Measurements from ENCODE around the gene DCAF12.

Gene DCAF12

GRCh38 chr9:34169125-34169524, 42.6 kb upstream of the DCAF12 start:
- no peaks in the 10 kb centered on the region for H3K79me1 ChIP-seq (ENCODE audit: low read length)
- no peak overlapping the region for H2BK5ac ChIP-seq (ENCODE audit: low read depth, low read length, poor library complexity)
- H3K4me1 ChIP-seq (ENCODE audit: control insufficient read depth in 1 of 2, insufficient read depth in 2 of 2, low read length in 2 of 2): no peaks in the 10 kb centered on the region
- H3K79me2 ChIP-seq (ENCODE audit: control insufficient read depth, insufficient read depth, low read length, poor library complexity): no peaks in the 10 kb centered on the region
- H3K4me2 ChIP-seq (ENCODE audit: low read length): no peak overlapping the region
- no peak overlapping the region for H2BK12ac ChIP-seq (ENCODE audit: low read length)
- no peak overlapping the region for H2BK120ac ChIP-seq (ENCODE audit: insufficient read depth, low read length, poor library complexity)
- DNase-seq: no peak
- H3K14ac ChIP-seq (ENCODE audit: low read length): no peak overlapping the region
- no peak overlapping the region for H3K23ac ChIP-seq (ENCODE audit: low read length)
- H4K8ac ChIP-seq (ENCODE audit: low read depth, low read length): no peak overlapping the region
- H3K4me3 ChIP-seq (ENCODE audit: low read depth, low read length): no peak overlapping the region
- no peak overlapping the region for H4K91ac ChIP-seq (ENCODE audit: low read depth, low read length)
- H2AK5ac ChIP-seq (ENCODE audit: low read length): no peak overlapping the region
- H3K4ac ChIP-seq (ENCODE audit: low read depth, low read length): no peak overlapping the region
- no peak overlapping the region for H4K12ac ChIP-seq (ENCODE audit: low read depth, low read length)
- H3K27ac ChIP-seq (ENCODE audit: low read depth, low read length): no peak overlapping the region
- H3K9me3 ChIP-seq (ENCODE audit: insufficient read depth, low read depth, low read length): no peaks in the 10 kb centered on the region
- H3K36me3 ChIP-seq (ENCODE audit: control insufficient read depth in 1 of 2, insufficient read depth in 2 of 2, low read length in 2 of 2): no peaks in the 10 kb centered on the region
- no peak overlapping the region for H3K9ac ChIP-seq (ENCODE audit: low read length)
- no CpG with 5 or more reads among the region's 6 CpGs for WGBS (ENCODE audit: extremely low coverage, insufficient coverage, insufficient read length)
- no peaks in the 10 kb centered on the region for H3K27me3 ChIP-seq (ENCODE audit: insufficient read depth, low read length)
- H3K18ac ChIP-seq (ENCODE audit: low read length): no peak overlapping the region
- H2AFZ ChIP-seq (ENCODE audit: insufficient read depth, low read length, poor library complexity): no peak overlapping the region

GRCh38 chr9:34163434-34163833, 36.9 kb upstream of the DCAF12 start:
- no peaks in the 10 kb centered on the region for H3K9me3 ChIP-seq (ENCODE audit: insufficient read depth, low read depth, low read length)
- H3K36me3 ChIP-seq (ENCODE audit: control insufficient read depth in 1 of 2, insufficient read depth in 2 of 2, low read length in 2 of 2): no peaks in the 10 kb centered on the region
- no peak overlapping the region for H3K27ac ChIP-seq (ENCODE audit: low read depth, low read length)
- no peak overlapping the region for H2BK12ac ChIP-seq (ENCODE audit: low read length)
- H3K9ac ChIP-seq (ENCODE audit: low read length): no peak overlapping the region
- H3K4me2 ChIP-seq (ENCODE audit: low read length): no peak overlapping the region
- H3K4ac ChIP-seq (ENCODE audit: low read depth, low read length): no peak overlapping the region
- no peak for DNase-seq
- no peak overlapping the region for H3K23ac ChIP-seq (ENCODE audit: low read length)
- peaks cover 0 to 3% of the 10 kb centered on the region in 2 experiments for H3K4me1 ChIP-seq (ENCODE audit: control insufficient read depth in 1 of 2, insufficient read depth in 2 of 2, low read length in 2 of 2)
- H3K27me3 ChIP-seq (ENCODE audit: insufficient read depth, low read length): no peaks in the 10 kb centered on the region
- no CpG with 5 or more reads among the region's 3 CpGs for WGBS (ENCODE audit: extremely low coverage, insufficient coverage, insufficient read length)
- H4K12ac ChIP-seq (ENCODE audit: low read depth, low read length): no peak overlapping the region
- H3K79me2 ChIP-seq (ENCODE audit: control insufficient read depth, insufficient read depth, low read length, poor library complexity): no peaks in the 10 kb centered on the region
- no peak overlapping the region for H3K18ac ChIP-seq (ENCODE audit: low read length)
- H2BK5ac ChIP-seq (ENCODE audit: low read depth, low read length, poor library complexity): no peak overlapping the region
- no peak overlapping the region for H4K8ac ChIP-seq (ENCODE audit: low read depth, low read length)
- H3K79me1 ChIP-seq (ENCODE audit: low read length): peaks cover 2% of the 10 kb centered on the region
- H3K4me3 ChIP-seq (ENCODE audit: low read depth, low read length): no peak overlapping the region
- no peak overlapping the region for H3K14ac ChIP-seq (ENCODE audit: low read length)
- no peak overlapping the region for H2BK120ac ChIP-seq (ENCODE audit: insufficient read depth, low read length, poor library complexity)
- no peak overlapping the region for H4K91ac ChIP-seq (ENCODE audit: low read depth, low read length)
- no peak overlapping the region for H2AK5ac ChIP-seq (ENCODE audit: low read length)
- H2AFZ ChIP-seq (ENCODE audit: insufficient read depth, low read length, poor library complexity): no peak overlapping the region

GRCh38 chr9:34158362-34158869, 31.9 kb upstream of the DCAF12 start:
- H3K14ac ChIP-seq (ENCODE audit: low read length): no peak overlapping the region
- H4K8ac ChIP-seq (ENCODE audit: low read depth, low read length): no peak overlapping the region
- peaks cover 5% of the 10 kb centered on the region for H3K79me1 ChIP-seq (ENCODE audit: low read length)
- no peak overlapping the region for H2AFZ ChIP-seq (ENCODE audit: insufficient read depth, low read length, poor library complexity)
- H2BK5ac ChIP-seq (ENCODE audit: low read depth, low read length, poor library complexity): no peak overlapping the region
- no peak overlapping the region for H3K23ac ChIP-seq (ENCODE audit: low read length)
- H3K4ac ChIP-seq (ENCODE audit: low read depth, low read length): no peak overlapping the region
- no peak overlapping the region for H3K9ac ChIP-seq (ENCODE audit: low read length)
- H3K4me3 ChIP-seq (ENCODE audit: low read depth, low read length): no peak overlapping the region
- H2AK5ac ChIP-seq (ENCODE audit: low read length): no peak overlapping the region
- peak in 1 of 2 donors; percentile 25 for DNase-seq
- H3K4me2 ChIP-seq (ENCODE audit: low read length): no peak overlapping the region
- H3K27me3 ChIP-seq (ENCODE audit: insufficient read depth, low read length): no peaks in the 10 kb centered on the region
- peak overlapping the region; percentile 59 for H3K27ac ChIP-seq (ENCODE audit: low read depth, low read length)
- H4K91ac ChIP-seq (ENCODE audit: low read depth, low read length): no peak overlapping the region
- no peak overlapping the region for H2BK12ac ChIP-seq (ENCODE audit: low read length)
- no peaks in the 10 kb centered on the region for H3K36me3 ChIP-seq (ENCODE audit: control insufficient read depth in 1 of 2, insufficient read depth in 2 of 2, low read length in 2 of 2)
- no CpG with 5 or more reads among the region's 6 CpGs for WGBS (ENCODE audit: extremely low coverage, insufficient coverage, insufficient read length)
- H3K79me2 ChIP-seq (ENCODE audit: control insufficient read depth, insufficient read depth, low read length, poor library complexity): no peaks in the 10 kb centered on the region
- no peaks in the 10 kb centered on the region for H3K9me3 ChIP-seq (ENCODE audit: insufficient read depth, low read depth, low read length)
- H3K4me1 ChIP-seq (ENCODE audit: control insufficient read depth in 1 of 2, insufficient read depth in 2 of 2, low read length in 2 of 2): peaks cover 3 to 5% of the 10 kb centered on the region in 2 experiments
- H2BK120ac ChIP-seq (ENCODE audit: insufficient read depth, low read length, poor library complexity): no peak overlapping the region
- no peak overlapping the region for H3K18ac ChIP-seq (ENCODE audit: low read length)
- no peak overlapping the region for H4K12ac ChIP-seq (ENCODE audit: low read depth, low read length)

GRCh38 chr9:34157898-34158297, 31.4 kb upstream of the DCAF12 start:
- Histone ChIP-seq H3K79me1 (ENCODE audit: low read length) (peaks cover 5% of the 10 kb centered on the region), H3K4me2 (ENCODE audit: low read length) (no peak overlapping the region), H3K4me3 (ENCODE audit: low read depth, low read length) (no peak overlapping the region), H4K8ac (ENCODE audit: low read depth, low read length) (no peak overlapping the region), H3K9ac (ENCODE audit: low read length) (no peak overlapping the region), H3K79me2 (ENCODE audit: control insufficient read depth, insufficient read depth, low read length, poor library complexity) (no peaks in the 10 kb centered on the region), H3K4me1 (ENCODE audit: control insufficient read depth in 1 of 2, insufficient read depth in 2 of 2, low read length in 2 of 2) (peaks cover 3 to 5% of the 10 kb centered on the region in 2 experiments), H2BK12ac (ENCODE audit: low read length) (peak overlapping the region; percentile 59), H2BK120ac (ENCODE audit: insufficient read depth, low read length, poor library complexity) (peak overlapping the region; percentile 73), H3K14ac (ENCODE audit: low read length) (peak overlapping the region; percentile 32), H3K18ac (ENCODE audit: low read length) (no peak overlapping the region), H3K23ac (ENCODE audit: low read length) (no peak overlapping the region), H2AFZ (ENCODE audit: insufficient read depth, low read length, poor library complexity) (no peak overlapping the region), H2BK5ac (ENCODE audit: low read depth, low read length, poor library complexity) (peak overlapping the region; percentile 53), H3K27me3 (ENCODE audit: insufficient read depth, low read length) (no peaks in the 10 kb centered on the region), H3K27ac (ENCODE audit: low read depth, low read length) (peak overlapping the region; percentile 59), H3K4ac (ENCODE audit: low read depth, low read length) (peak overlapping the region; percentile 44), H2AK5ac (ENCODE audit: low read length) (no peak overlapping the region), H4K91ac (ENCODE audit: low read depth, low read length) (peak overlapping the region; percentile 73), H3K9me3 (ENCODE audit: insufficient read depth, low read depth, low read length) (no peaks in the 10 kb centered on the region), H4K12ac (ENCODE audit: low read depth, low read length) (no peak overlapping the region), H3K36me3 (ENCODE audit: control insufficient read depth in 1 of 2, insufficient read depth in 2 of 2, low read length in 2 of 2) (no peaks in the 10 kb centered on the region)
- WGBS (ENCODE audit: extremely low coverage, insufficient coverage, insufficient read length): no CpG with 5 or more reads among the region's 2 CpGs
- no peak for DNase-seq

All from trophoblast cell (in vitro differentiated cells and primary cell).